ENCODE data around the gene EPHA10. TPM values are rescaled to one million over a fixed set of nuclear protein-coding genes. Genes with fewer than 3 reads are reported as not detected.

Gene EPHA10
- polyA plus RNA-seq, 1 donor from 2014 or later: 39.4 TPM

DNA sequence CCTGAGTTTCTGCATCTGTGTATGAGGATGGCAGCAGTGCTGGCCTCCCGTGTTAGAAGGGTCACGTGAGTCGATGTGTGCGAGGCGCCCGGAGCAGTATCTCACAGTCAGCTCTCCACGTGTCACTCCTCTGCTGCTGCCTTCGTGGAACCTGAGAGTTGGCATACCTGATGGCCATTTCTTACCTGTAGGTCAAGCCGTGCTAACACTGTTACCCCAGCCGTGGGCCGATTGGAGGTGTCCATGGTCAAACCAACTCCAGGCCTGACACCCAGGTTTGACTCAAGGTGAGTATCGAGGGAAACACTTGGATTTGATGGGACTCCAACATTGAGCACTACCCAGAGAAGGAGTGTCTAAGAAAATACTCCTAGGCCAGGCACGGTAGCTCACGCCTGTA, 61.9 kb downstream of the EPHA10 start:
- Histone ChIP-seq H3K4me3 (ENCODE audit: low read length) (no peak overlapping the region), H3F3A (ENCODE audit: insufficient read depth, low read length, poor library complexity, severe bottlenecking) (no peaks in the 10 kb centered on the region), H3K9ac (ENCODE audit: low read length) (no peak overlapping the region), H2AFZ (ENCODE audit: low read depth, low read length) (no peak overlapping the region), H3K9me2 (ENCODE audit: insufficient read depth, low read length) (no peaks in the 10 kb centered on the region), H3K27ac (ENCODE audit: low read length) (no peak overlapping the region), H3K79me2 (replicated peaks; ENCODE audit: insufficient read depth, low read length) (no peaks in the 10 kb centered on the region), H3K9me3 (ENCODE audit: low read length) (no peaks in the 10 kb centered on the region), H3K27me3 (ENCODE audit: insufficient read depth, low read depth, low read length) (no peaks in the 10 kb centered on the region), H3K36me3 (ENCODE audit: insufficient read depth, low read length) (no peaks in the 10 kb centered on the region), H3K4me2 (ENCODE audit: low read length) (no peak overlapping the region), H4K20me1 (ENCODE audit: insufficient read depth) (no peaks in the 10 kb centered on the region)
- TF ChIP-seq MXI1 (conservative IDR thresholded peaks at IDR 0.05; ENCODE audit: poor library complexity, severe bottlenecking) (no peak), TAF1 (IDR thresholded peaks at IDR 0.05; ENCODE audit: low read depth) (no peak), RAD21 (conservative IDR thresholded peaks at IDR 0.05) (no peak), EZH2 (IDR thresholded peaks at IDR 0.05; ENCODE audit: borderline replicate concordance, insufficient read depth, low read length, poor library complexity, severe bottlenecking) (no peak), POLR2AphosphoS5 (IDR thresholded peaks at IDR 0.05) (no peak), SMC3 (conservative IDR thresholded peaks at IDR 0.05; ENCODE audit: poor library complexity) (no peak), REST (IDR thresholded peaks at IDR 0.05; ENCODE audit: borderline replicate concordance) (no peak), EP300 (conservative IDR thresholded peaks at IDR 0.05; ENCODE audit: poor library complexity, severe bottlenecking) (no peak), CTCF (IDR thresholded peaks at IDR 0.05; ENCODE audit: poor library complexity, severe bottlenecking) (no peak)

DNA sequence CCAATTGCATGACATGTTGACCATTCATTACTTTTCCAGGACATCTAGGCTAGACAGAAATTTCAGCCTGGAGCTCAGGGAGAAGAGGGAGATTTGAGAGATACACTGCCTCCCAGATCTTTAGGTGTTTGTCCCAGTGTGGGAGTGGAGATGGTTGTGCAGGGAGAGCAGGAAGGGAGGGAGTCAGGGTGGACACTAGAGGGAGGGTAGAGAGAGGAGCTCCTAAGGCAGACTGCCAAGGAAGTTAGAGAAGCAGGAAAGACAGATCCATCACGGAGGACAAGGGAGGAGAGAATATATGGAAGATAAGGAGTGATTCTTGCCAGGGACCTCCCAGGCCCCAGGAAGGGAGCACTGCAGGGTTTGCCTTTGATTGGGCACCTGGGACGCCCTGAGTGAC, 63.9 kb downstream of the EPHA10 start:
- no peaks in the 10 kb centered on the region for H3K36me3 ChIP-seq (ENCODE audit: insufficient read depth, low read length)
- TF ChIP-seq SMC3 (conservative IDR thresholded peaks at IDR 0.05; ENCODE audit: poor library complexity): no peak
- no peak for TF ChIP-seq EZH2 (IDR thresholded peaks at IDR 0.05; ENCODE audit: borderline replicate concordance, insufficient read depth, low read length, poor library complexity, severe bottlenecking)
- TF ChIP-seq MXI1 (conservative IDR thresholded peaks at IDR 0.05; ENCODE audit: poor library complexity, severe bottlenecking): no peak
- no peak for TF ChIP-seq RAD21 (conservative IDR thresholded peaks at IDR 0.05)
- H3K79me2 ChIP-seq (replicated peaks; ENCODE audit: insufficient read depth, low read length): no peaks in the 10 kb centered on the region

More for the DNA sequence above, 63.9 kb downstream of the EPHA10 start:
- H3K27ac ChIP-seq (ENCODE audit: low read length): no peak overlapping the region
- no peaks in the 10 kb centered on the region for H4K20me1 ChIP-seq (ENCODE audit: insufficient read depth)
- H3K9me2 ChIP-seq (ENCODE audit: insufficient read depth, low read length): no peaks in the 10 kb centered on the region
- no peak overlapping the region for H3K9ac ChIP-seq (ENCODE audit: low read length)
- H3F3A ChIP-seq (ENCODE audit: insufficient read depth, low read length, poor library complexity, severe bottlenecking): no peaks in the 10 kb centered on the region
- no peak overlapping the region for H3K4me3 ChIP-seq (ENCODE audit: low read length)
- no peaks in the 10 kb centered on the region for H3K27me3 ChIP-seq (ENCODE audit: insufficient read depth, low read depth, low read length)
- no peak overlapping the region for H3K4me2 ChIP-seq (ENCODE audit: low read length)
- H2AFZ ChIP-seq (ENCODE audit: low read depth, low read length): no peak overlapping the region
- H3K9me3 ChIP-seq (ENCODE audit: low read length): no peaks in the 10 kb centered on the region
